Measurements from ENCODE around the gene AOPEP. TPM values are rescaled to one million over a fixed set of nuclear protein-coding genes. Genes with fewer than 3 reads are reported as not detected.

AOPEP gene
- total and polyA plus RNA-seq, 9 of the 15 experiments (the other 6 are each of a cell fraction or from before 2014, with no cell fraction given), result 4.5 to 19.3 (median 13.5) TPM

GRCh38 chr9:94771096-94771495 lies 44.6 kb downstream of the AOPEP start (continued):
- TF ChIP-seq ARNT (IDR thresholded peaks at IDR 0.05), result no peak
- no peak for TF ChIP-seq RBM25 (IDR thresholded peaks at IDR 0.05; ENCODE audit: low read depth, low read length, severe bottlenecking)
- TF ChIP-seq YY1 (IDR thresholded peaks at IDR 0.05; ENCODE audit: borderline replicate concordance in 1 of 3, control insufficient read depth in 1 of 3, extremely low read depth in 1 of 3, insufficient read depth in 3 of 3, insufficient read length in 1 of 3, insufficient replicate concordance in 2 of 3, low read depth in 1 of 3, low read length in 2 of 3), result no peak
- TF ChIP-seq ELF2 (CRISPR knock-in tag; IDR thresholded peaks at IDR 0.05), result no peak

GRCh38 chr9:94772144-94772543 lies 45.6 kb downstream of the AOPEP start:
- no TSS peak for BruUV-seq (replicated peaks)
- 4% methylated on average over 3 of the region's 3 CpGs for WGBS (ENCODE audit: insufficient coverage, low coverage, missing lambda C conversion rate)
- Histone ChIP-seq H3K36me3 (ENCODE audit: control insufficient read depth, insufficient read depth, low read length) (peaks cover 5% of the 10 kb centered on the region; the same call in 1 of the 3 replicates), H3K9ac (ENCODE audit: insufficient read depth in 1 of 2, low read depth in 2 of 2, low read length in 2 of 2) (no peak overlapping the region), H3K4me3 (no peak overlapping the region), H3K9me3 (replicated peaks; ENCODE audit: control insufficient read depth, insufficient read depth, low read depth, low read length) (no peaks in the 10 kb centered on the region), H3K27me3 (ENCODE audit: control insufficient read depth in 2 of 2, insufficient read depth in 2 of 2, low read length in 2 of 2) (no peaks in the 10 kb centered on the region), H3K4me2 (ENCODE audit: insufficient read depth, low read length) (peak overlapping the region; percentile 47; the same call in 1 of the 2 replicates), H3K27ac (ENCODE audit: extremely low read depth, low read depth, low read length) (peak overlapping the region; percentile 36; the same call in 1 of the 3 replicates), H3K79me2 (ENCODE audit: control insufficient read depth, insufficient read depth, low read length) (no peaks in the 10 kb centered on the region; the same call in 2 of the 3 replicates), H3K9me1 (ENCODE audit: control insufficient read depth, insufficient read depth, low read length) (no peaks in the 10 kb centered on the region), H2AFZ (ENCODE audit: low read depth, low read length) (peak overlapping the region; percentile 58), H3K4me1 (replicated peaks in 1 of 2; ENCODE audit: control insufficient read depth in 2 of 2, insufficient read depth in 2 of 2, low read length in 2 of 2) (peaks cover 0 to 15% of the 10 kb centered on the region in 2 experiments; a peak in 4 of 5 replicates), H4K20me1 (replicated peaks; ENCODE audit: control insufficient read depth, insufficient read depth, low read length) (no peaks in the 10 kb centered on the region)
- intact Hi-C loops (cut with micrococcal nuclease), result no loop called here
- ATAC-seq (peak; percentile 71), DNase-seq (ENCODE audit: extremely low read depth in 1 of 4, low spot score in 3 of 4) (peak; percentile 24 to 60 (median 40)), FAIRE-seq (peak; percentile 85)
- ChIA-PET CTCF (ENCODE audit: low intra/inter-chr PET ratio) (no interaction called here), POLR2A (interaction anchor here (0.7 to 2.2 kb wide), 2 partner anchors 12 to 17 kb away, joined by 4 read pairs; no protein-coding TSS in a partner anchor)
- in situ Hi-C loops (cut with MboI), result no loop called here
- TF ChIP-seq CBFA2T2 (conservative IDR thresholded peaks at IDR 0.05), result peak; percentile 32
- TF ChIP-seq TEAD4 (IDR thresholded peaks at IDR 0.05; ENCODE audit: low read length), result peak; percentile 41; the same call in 1 of the 2 replicates
- TF ChIP-seq TEAD4 (CRISPR knock-in tag; IDR thresholded peaks at IDR 0.05; ENCODE audit: borderline replicate concordance), result no peak
- TF ChIP-seq TCFL5 (CRISPR knock-in tag; conservative IDR thresholded peaks at IDR 0.05), result no peak
- no peak for TF ChIP-seq JUN (IDR thresholded peaks at IDR 0.05; ENCODE audit: borderline replicate concordance, low read depth, low read length)
- TF ChIP-seq JUN (CRISPR knock-in tag; IDR thresholded peaks at IDR 0.05; ENCODE audit: borderline replicate concordance), result no peak
- TF ChIP-seq ZNF75A (CRISPR knock-in tag; IDR thresholded peaks at IDR 0.05), result no peak
- peak; percentile 65; the same call in 1 of the 2 replicates for TF ChIP-seq TCF7 (IDR thresholded peaks at IDR 0.05; ENCODE audit: borderline replicate concordance)
- no peak for TF ChIP-seq KLF13 (tag; IDR thresholded peaks at IDR 0.05; ENCODE audit: borderline replicate concordance, low read depth)
- no peak for TF ChIP-seq PREB (CRISPR knock-in tag; IDR thresholded peaks at IDR 0.05)
- peak; percentile 72 for TF ChIP-seq DPF2 (IDR thresholded peaks at IDR 0.05)
- TF ChIP-seq MTA1 (IDR thresholded peaks at IDR 0.05; ENCODE audit: borderline replicate concordance), result peak; percentile 42; the same call in 1 of the 2 replicates
- peak; percentile 22; the same call in 1 of the 2 replicates for TF ChIP-seq TCF3 (CRISPR knock-in tag; IDR thresholded peaks at IDR 0.05)
- no peak for TF ChIP-seq ZBTB12 (CRISPR knock-in tag; IDR thresholded peaks at IDR 0.05)
- TF ChIP-seq MAFF (IDR thresholded peaks at IDR 0.05; ENCODE audit: low read length), result peak; percentile 36; the same call in 1 of the 2 replicates
- peak; percentile 72 for TF ChIP-seq C11orf30 (IDR thresholded peaks at IDR 0.05; ENCODE audit: low read depth)
- TF ChIP-seq L3MBTL2 (IDR thresholded peaks at IDR 0.05), result 0 out of 2 replicates have a peak, but pooled peaks have one; percentile 34
- no peak for TF ChIP-seq SMARCA5 (IDR thresholded peaks at IDR 0.05)

All from K562 (cell line).